H9 (cell line): ENCODE measurements around the gene PCSK2. TPM values are rescaled to one million over a fixed set of nuclear protein-coding genes. Genes with fewer than 3 reads are reported as not detected.
A peak's percentile ranks its signal among the peaks of the same experiment; 100 is the strongest.

Experiments
- DNase-seq: peaks from one replicate; pipeline ENCODE4 v3.0.0-alpha.2; 2017
- H2AFZ ChIP-seq: one replicate; pipeline ENCODE4 v1.6.1; 2013; ENCODE audit warnings: mild to moderate bottlenecking, low read length, control low read depth, moderate library complexity
- H2AK5ac ChIP-seq: 2 replicates; pipeline ENCODE4 v1.6.1; 2013; ENCODE audit warnings: low read length, control low read depth, mixed read lengths; ENCODE audit not compliant: insufficient read length
- H2BK120ac ChIP-seq: one replicate; pipeline ENCODE4 v1.6.1; 2013; ENCODE audit warnings: low read depth, mild to moderate bottlenecking, low read length, control low read depth, inconsistent platforms; ENCODE audit not compliant: poor library complexity, severe bottlenecking
- H2BK12ac ChIP-seq: 2 replicates; pipeline ENCODE4 v1.6.1; 2013; ENCODE audit warnings: low read length, control low read depth, mixed read lengths, low read depth; ENCODE audit not compliant: insufficient read length
- H2BK15ac ChIP-seq: 2 replicates; pipeline ENCODE4 v1.6.1; 2013; ENCODE audit warnings: low read depth, low read length, control low read depth
- H2BK20ac ChIP-seq: one replicate; pipeline ENCODE4 v1.6.1; 2013; ENCODE audit warnings: low read depth, mild to moderate bottlenecking, low read length, control low read depth, inconsistent platforms; ENCODE audit not compliant: poor library complexity, severe bottlenecking
- H2BK5ac ChIP-seq: 2 replicates; pipeline ENCODE4 v1.6.1; 2013; ENCODE audit warnings: low read length, control low read depth, mixed read lengths; ENCODE audit not compliant: insufficient read length
- H3K14ac ChIP-seq: 2 replicates; pipeline ENCODE4 v1.6.1; 2013; ENCODE audit warnings: low read length, control low read depth; ENCODE audit not compliant: insufficient read depth
- H3K18ac ChIP-seq: 2 replicates; pipeline ENCODE4 v1.6.1; 2013; ENCODE audit warnings: low read depth, mild to moderate bottlenecking, mixed read lengths, low read length, control low read depth; ENCODE audit not compliant: insufficient read length
- H3K23ac ChIP-seq: 2 replicates; pipeline ENCODE4 v1.6.1; 2013; ENCODE audit warnings: low read length, control low read depth, mixed read lengths, low read depth; ENCODE audit not compliant: insufficient read length
- H3K23me2 ChIP-seq: 2 replicates; pipeline ENCODE4 v1.6.1; 2013; ENCODE audit warnings: low read depth, mild to moderate bottlenecking, mixed read lengths, low read length, control low read depth; ENCODE audit not compliant: insufficient read length, poor library complexity, severe bottlenecking
- H3K27ac ChIP-seq: 2 replicates; pipeline ENCODE4 v1.5.1; 2013; ENCODE audit warnings: low read length, control low read depth, mixed read lengths, low read depth; ENCODE audit not compliant: insufficient read length
- H3K27me3 ChIP-seq: 2 replicates; pipeline ENCODE4 v1.6.1; 2013; ENCODE audit warnings: low read length, control low read depth, inconsistent platforms; ENCODE audit not compliant: insufficient read depth
- H3K4ac ChIP-seq: 2 replicates; pipeline ENCODE4 v1.6.1; 2013; ENCODE audit warnings: low read depth, mild to moderate bottlenecking, control low read depth, inconsistent platforms, low read length, moderate library complexity
- H3K4me1 ChIP-seq: 2 replicates; pipeline ENCODE4 v1.6.1; 2013; ENCODE audit warnings: low read length, control low read depth, inconsistent platforms; ENCODE audit not compliant: insufficient read depth
- H3K4me2 ChIP-seq: 2 replicates; pipeline ENCODE4 v1.6.1; 2013; ENCODE audit warnings: low read length, control low read depth, mixed read lengths; ENCODE audit not compliant: insufficient read length, insufficient read depth
- H3K56ac ChIP-seq: 2 replicates; pipeline ENCODE4 v1.6.1; 2013; ENCODE audit warnings: low read depth, mild to moderate bottlenecking, mixed read lengths, low read length, control low read depth; ENCODE audit not compliant: insufficient read length
- H3K79me1 ChIP-seq: 2 replicates; pipeline ENCODE4 v1.6.1; 2013; ENCODE audit warnings: low read depth, mild to moderate bottlenecking, moderate library complexity, low read length, control low read depth, inconsistent platforms; ENCODE audit not compliant: insufficient read depth, poor library complexity, severe bottlenecking
- H3K79me2 ChIP-seq: 2 replicates; pipeline ENCODE4 v1.6.1; 2013; ENCODE audit warnings: low read length, control low read depth, inconsistent platforms; ENCODE audit not compliant: insufficient read depth
- H3K9ac ChIP-seq: 2 replicates; pipeline ENCODE4 v1.6.1; 2013; ENCODE audit warnings: low read length, control low read depth, mixed read lengths; ENCODE audit not compliant: insufficient read length; ENCODE audit errors: extremely low read depth
- H3K9me3 ChIP-seq: one replicate; pipeline ENCODE4 v1.6.1; 2013; ENCODE audit warnings: low read depth, low read length, inconsistent platforms; ENCODE audit not compliant: control insufficient read depth
- H3T11ph ChIP-seq: one replicate; pipeline ENCODE4 v1.6.1; 2013; ENCODE audit warnings: mild to moderate bottlenecking, low read length, control low read depth, inconsistent platforms
- H4K20me1 ChIP-seq: one replicate; pipeline ENCODE4 v1.6.1; 2013; ENCODE audit not compliant: control insufficient read depth, insufficient read length, insufficient read depth
- H4K5ac ChIP-seq: 2 replicates; pipeline ENCODE4 v1.6.1; 2013; ENCODE audit warnings: low read depth, mild to moderate bottlenecking, mixed read lengths, low read length, control low read depth; ENCODE audit not compliant: insufficient read length
- H4K8ac ChIP-seq: replicated peaks from 2 replicates; pipeline ENCODE4 v1.6.1; 2013; ENCODE audit warnings: low read length, control low read depth, mixed read lengths, low read depth; ENCODE audit not compliant: insufficient read length
- H4K91ac ChIP-seq: 2 replicates; pipeline ENCODE4 v1.6.1; 2013; ENCODE audit warnings: low read depth, mild to moderate bottlenecking, moderate library complexity, mixed read lengths, low read length, control low read depth; ENCODE audit not compliant: insufficient read length
- H3K27ac Mint-ChIP-seq, 3 experiments: 2 replicates in 2 of 3; 3 replicates in 1 of 3; pipeline ENCODE4 v1.8.0; 2020 to 2021; ENCODE audit warnings: mixed read lengths in 3 of 3, mild to moderate bottlenecking in 1 of 3, moderate library complexity in 1 of 3
- H3K27me3 Mint-ChIP-seq: 2 replicates; pipeline ENCODE4 v1.8.0; 2021; ENCODE audit warnings: low read depth, mild to moderate bottlenecking, moderate library complexity, mixed read lengths
- H3K36me3 Mint-ChIP-seq, 3 experiments: 2 replicates in 2 of 3; 3 replicates in 1 of 3; pipeline ENCODE4 v1.8.0; 2020 to 2021; ENCODE audit warnings: low read depth in 3 of 3, mixed read lengths in 3 of 3; ENCODE audit not compliant: insufficient read depth in 1 of 3
- H3K4me1 Mint-ChIP-seq, 2 experiments: 2 replicates each; pipeline ENCODE4 v1.8.0; 2020; ENCODE audit warnings: mixed read lengths in 2 of 2
- H3K4me3 Mint-ChIP-seq, 2 experiments: 2 replicates in 1 of 2; 3 replicates in 1 of 2; pipeline ENCODE4 v1.8.0; 2020 to 2021; ENCODE audit warnings: mild to moderate bottlenecking in 2 of 2, mixed read lengths in 2 of 2, moderate library complexity in 1 of 2
- H3K9me3 Mint-ChIP-seq, 2 experiments: 2 replicates in 1 of 2; 3 replicates in 1 of 2; pipeline ENCODE4 v1.8.0; 2020; ENCODE audit warnings: mild to moderate bottlenecking in 2 of 2, mixed read lengths in 2 of 2, moderate library complexity in 1 of 2
- WGBS: extraction: QIAGEN DNeasy Blood & Tissue Kit; methylation state at CpG from one replicate; pipeline ENCODE4 v1.1.7; 2013; ENCODE audit warnings: missing lambda C conversion rate, low lambda C conversion rate, mixed read lengths; ENCODE audit not compliant: insufficient read length; ENCODE audit errors: extremely low coverage; 5-methylcytosine and 5-hydroxymethylcytosine counted together
- total RNA-seq: library from RNA; stranded (reverse); gene quantifications from 2 replicates; pipeline ENCODE4 v1.2.1, GENCODE V29; 2021
- TF ChIP-seq, protein P1 (sequence below): fragments of 200-600 bp; sonication (generic); conservative IDR thresholded peaks from 3 replicates; pipeline ENCODE4 v1.8.0; 2021; ENCODE audit warnings: antibody characterized with exemption, mild to moderate bottlenecking

PCSK2 gene
- total RNA-seq, 1 experiment from 2014 or later, result 2.8 TPM

DNA sequence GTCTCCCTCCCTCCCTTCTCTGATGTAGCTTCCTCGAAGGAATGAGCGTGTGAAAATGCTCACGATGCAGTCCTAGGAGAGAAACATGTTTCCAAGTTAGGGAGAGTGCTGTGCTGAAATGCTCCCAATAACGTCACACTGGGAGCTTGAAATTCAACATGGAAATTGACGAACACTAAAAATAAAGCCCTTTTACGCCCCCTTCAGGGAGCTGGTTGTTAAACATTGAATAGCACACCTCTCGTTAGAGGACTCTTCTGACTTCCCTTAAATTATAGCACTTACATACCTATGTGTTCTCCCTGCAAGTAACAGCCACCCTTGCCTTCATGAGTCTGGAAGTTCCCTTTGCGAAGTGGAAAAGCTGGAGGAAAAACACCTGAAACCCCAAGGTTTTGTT, 215.7 kb downstream of the PCSK2 start:
- H3K27me3 Mint-ChIP-seq, result peaks cover 11% of the 10 kb centered on the region
- Histone ChIP-seq H2AFZ (peak overlapping the region; percentile 78), H4K8ac (no peak overlapping the region), H3K4me2 (no peak overlapping the region), H3K79me2 (no peaks in the 10 kb centered on the region), H3T11ph (no peak overlapping the region), H2BK20ac (no peak overlapping the region), H3K4me1 (no peaks in the 10 kb centered on the region), H3K4ac (no peak overlapping the region), H3K9ac (no peak overlapping the region), H4K20me1 (no peaks in the 10 kb centered on the region), H2BK5ac (no peak overlapping the region), H2AK5ac (no peak overlapping the region), H3K9me3 (no peaks in the 10 kb centered on the region), H3K27me3 (no peaks in the 10 kb centered on the region), H3K14ac (no peak overlapping the region), H3K23me2 (no peaks in the 10 kb centered on the region), H4K91ac (no peak overlapping the region), H3K79me1 (no peaks in the 10 kb centered on the region), H2BK15ac (no peak overlapping the region), H4K5ac (no peak overlapping the region), H2BK12ac (no peak overlapping the region), H3K56ac (no peak overlapping the region), H3K27ac (no peak overlapping the region), H3K18ac (no peak overlapping the region), H3K23ac (no peak overlapping the region), H2BK120ac (no peak overlapping the region)
- peaks cover 0 to 3% of the 10 kb centered on the region in 2 experiments; a peak in 1 of 5 replicates for H3K9me3 Mint-ChIP-seq
- no CpG with 5 or more reads among the region's 8 CpGs for WGBS
- no peaks in the 10 kb centered on the region for H3K36me3 Mint-ChIP-seq
- TF ChIP-seq, protein P1, sequence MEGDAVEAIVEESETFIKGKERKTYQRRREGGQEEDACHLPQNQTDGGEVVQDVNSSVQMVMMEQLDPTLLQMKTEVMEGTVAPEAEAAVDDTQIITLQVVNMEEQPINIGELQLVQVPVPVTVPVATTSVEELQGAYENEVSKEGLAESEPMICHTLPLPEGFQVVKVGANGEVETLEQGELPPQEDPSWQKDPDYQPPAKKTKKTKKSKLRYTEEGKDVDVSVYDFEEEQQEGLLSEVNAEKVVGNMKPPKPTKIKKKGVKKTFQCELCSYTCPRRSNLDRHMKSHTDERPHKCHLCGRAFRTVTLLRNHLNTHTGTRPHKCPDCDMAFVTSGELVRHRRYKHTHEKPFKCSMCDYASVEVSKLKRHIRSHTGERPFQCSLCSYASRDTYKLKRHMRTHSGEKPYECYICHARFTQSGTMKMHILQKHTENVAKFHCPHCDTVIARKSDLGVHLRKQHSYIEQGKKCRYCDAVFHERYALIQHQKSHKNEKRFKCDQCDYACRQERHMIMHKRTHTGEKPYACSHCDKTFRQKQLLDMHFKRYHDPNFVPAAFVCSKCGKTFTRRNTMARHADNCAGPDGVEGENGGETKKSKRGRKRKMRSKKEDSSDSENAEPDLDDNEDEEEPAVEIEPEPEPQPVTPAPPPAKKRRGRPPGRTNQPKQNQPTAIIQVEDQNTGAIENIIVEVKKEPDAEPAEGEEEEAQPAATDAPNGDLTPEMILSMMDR, result peak; percentile 73
- peak; percentile 49 for DNase-seq
- no peaks in the 10 kb centered on the region for H3K4me1 Mint-ChIP-seq
- H3K27ac Mint-ChIP-seq, result no peak overlapping the region
- no peak overlapping the region for H3K4me3 Mint-ChIP-seq
